ENCODE data around the gene KLK2.

The KLK2 gene

DNA sequence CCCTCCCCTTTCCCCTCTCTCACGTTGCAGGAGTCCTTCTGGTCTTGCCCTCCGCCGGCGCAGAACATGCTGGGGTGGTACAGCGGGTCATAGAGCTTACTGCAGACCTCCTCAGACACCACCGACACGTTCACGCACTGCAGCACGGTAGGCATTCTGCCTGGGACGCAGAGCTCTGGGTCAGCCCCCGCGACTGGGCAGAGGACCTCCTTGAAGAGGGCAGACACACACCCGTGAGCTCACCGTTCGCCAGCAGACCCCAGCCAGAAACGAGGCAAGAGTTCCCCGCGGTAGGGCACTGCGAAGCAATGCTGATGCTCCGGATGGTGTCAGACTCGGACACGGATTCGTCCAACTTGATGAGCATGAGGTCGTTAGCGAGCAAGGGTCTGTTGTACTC is 35.1 kb downstream of the KLK2 start:
- no peaks in the 10 kb centered on the region for H4K20me1 ChIP-seq (ENCODE audit: insufficient read depth, low read length, poor library complexity, severe bottlenecking)
- no peaks in the 10 kb centered on the region for H3K36me3 ChIP-seq (ENCODE audit: insufficient read depth, low read length)
- no peaks in the 10 kb centered on the region for H3K4me1 ChIP-seq (ENCODE audit: insufficient read depth, low read length, poor library complexity, severe bottlenecking)
- H3K4me3 ChIP-seq (ENCODE audit: low read length, poor library complexity, severe bottlenecking), result no peak overlapping the region
- H3K79me2 ChIP-seq (ENCODE audit: insufficient read depth, low read length), result no peaks in the 10 kb centered on the region
- H3K9me2 ChIP-seq (replicated peaks; ENCODE audit: low read depth, low read length), result no peaks in the 10 kb centered on the region
- TF ChIP-seq, protein P1, sequence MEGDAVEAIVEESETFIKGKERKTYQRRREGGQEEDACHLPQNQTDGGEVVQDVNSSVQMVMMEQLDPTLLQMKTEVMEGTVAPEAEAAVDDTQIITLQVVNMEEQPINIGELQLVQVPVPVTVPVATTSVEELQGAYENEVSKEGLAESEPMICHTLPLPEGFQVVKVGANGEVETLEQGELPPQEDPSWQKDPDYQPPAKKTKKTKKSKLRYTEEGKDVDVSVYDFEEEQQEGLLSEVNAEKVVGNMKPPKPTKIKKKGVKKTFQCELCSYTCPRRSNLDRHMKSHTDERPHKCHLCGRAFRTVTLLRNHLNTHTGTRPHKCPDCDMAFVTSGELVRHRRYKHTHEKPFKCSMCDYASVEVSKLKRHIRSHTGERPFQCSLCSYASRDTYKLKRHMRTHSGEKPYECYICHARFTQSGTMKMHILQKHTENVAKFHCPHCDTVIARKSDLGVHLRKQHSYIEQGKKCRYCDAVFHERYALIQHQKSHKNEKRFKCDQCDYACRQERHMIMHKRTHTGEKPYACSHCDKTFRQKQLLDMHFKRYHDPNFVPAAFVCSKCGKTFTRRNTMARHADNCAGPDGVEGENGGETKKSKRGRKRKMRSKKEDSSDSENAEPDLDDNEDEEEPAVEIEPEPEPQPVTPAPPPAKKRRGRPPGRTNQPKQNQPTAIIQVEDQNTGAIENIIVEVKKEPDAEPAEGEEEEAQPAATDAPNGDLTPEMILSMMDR (conservative IDR thresholded peaks at IDR 0.05; ENCODE audit: low read length), result no peak
- TF ChIP-seq EZH2phosphoT487 (IDR thresholded peaks at IDR 0.05; ENCODE audit: borderline replicate concordance), result no peak
- no peak overlapping the region for H3K9ac ChIP-seq (ENCODE audit: low read depth, low read length, poor library complexity, severe bottlenecking)
- H3K27me3 ChIP-seq (ENCODE audit: insufficient read depth, low read length, poor library complexity, severe bottlenecking), result no peaks in the 10 kb centered on the region
- H2AFZ ChIP-seq (ENCODE audit: low read length), result no peak overlapping the region
- H3K9me3 ChIP-seq (ENCODE audit: insufficient read depth, low read depth, low read length), result no peaks in the 10 kb centered on the region
- no peak overlapping the region for H3K4me2 ChIP-seq (ENCODE audit: low read depth, low read length, poor library complexity, severe bottlenecking)
- no peaks in the 10 kb centered on the region for H3F3A ChIP-seq (ENCODE audit: low read depth)

DNA sequence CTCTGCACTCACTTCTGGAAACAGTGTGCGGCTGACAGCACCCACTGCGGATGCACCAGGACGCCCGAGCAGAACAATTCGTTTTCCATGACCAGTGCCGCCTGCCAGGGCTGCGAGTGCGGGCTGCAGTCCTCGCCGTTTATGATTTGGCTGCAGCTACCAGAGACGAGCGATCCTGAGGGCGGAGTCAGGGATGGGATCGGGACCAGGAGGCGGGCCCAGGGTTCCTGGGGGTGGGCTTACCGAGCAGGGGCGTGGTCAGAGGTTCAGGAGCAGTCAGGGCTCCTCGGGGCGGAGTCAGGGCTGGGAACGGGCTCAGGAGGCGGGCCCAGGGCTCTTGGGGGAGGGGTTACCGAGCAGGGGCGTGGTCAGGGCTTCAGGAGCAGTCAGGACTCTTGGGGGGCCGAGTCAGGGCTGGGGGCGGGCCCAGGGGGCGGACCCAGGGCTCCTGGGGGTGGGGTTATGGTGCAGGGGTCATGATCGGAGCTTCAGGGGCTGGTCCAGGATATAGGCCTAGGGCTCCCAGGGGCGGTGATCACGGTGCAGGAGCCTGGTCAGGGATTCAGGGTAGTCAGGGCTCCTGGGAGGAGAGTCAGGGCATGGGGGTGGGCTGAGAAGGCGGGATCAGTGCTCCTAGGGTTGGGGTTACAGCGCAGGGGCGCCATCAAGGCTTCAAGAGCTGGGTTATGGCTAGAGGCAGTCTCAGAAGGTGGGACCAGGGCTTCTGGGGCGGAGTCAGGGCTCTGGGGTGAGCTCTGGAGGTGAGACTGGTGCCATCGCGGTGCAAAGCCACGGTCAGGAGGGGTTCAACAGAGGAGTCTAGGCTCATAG is 36.2 kb downstream of the KLK2 start:
- Histone ChIP-seq H3K9me2 (replicated peaks; ENCODE audit: low read depth, low read length) (no peaks in the 10 kb centered on the region), H3F3A (ENCODE audit: low read depth) (no peaks in the 10 kb centered on the region), H3K27me3 (ENCODE audit: insufficient read depth, low read length, poor library complexity, severe bottlenecking) (no peaks in the 10 kb centered on the region), H2AFZ (ENCODE audit: low read length) (no peak overlapping the region), H4K20me1 (ENCODE audit: insufficient read depth, low read length, poor library complexity, severe bottlenecking) (no peaks in the 10 kb centered on the region), H3K9me3 (ENCODE audit: insufficient read depth, low read depth, low read length) (no peaks in the 10 kb centered on the region), H3K36me3 (ENCODE audit: insufficient read depth, low read length) (no peaks in the 10 kb centered on the region), H3K4me3 (ENCODE audit: low read length, poor library complexity, severe bottlenecking) (no peak overlapping the region), H3K4me2 (ENCODE audit: low read depth, low read length, poor library complexity, severe bottlenecking) (no peak overlapping the region), H3K4me1 (ENCODE audit: insufficient read depth, low read length, poor library complexity, severe bottlenecking) (no peaks in the 10 kb centered on the region), H3K9ac (ENCODE audit: low read depth, low read length, poor library complexity, severe bottlenecking) (no peak overlapping the region), H3K79me2 (ENCODE audit: insufficient read depth, low read length) (no peaks in the 10 kb centered on the region)
- TF ChIP-seq, protein P1 (conservative IDR thresholded peaks at IDR 0.05; ENCODE audit: low read length), result no peak
- no peak for TF ChIP-seq EZH2phosphoT487 (IDR thresholded peaks at IDR 0.05; ENCODE audit: borderline replicate concordance)

DNA sequence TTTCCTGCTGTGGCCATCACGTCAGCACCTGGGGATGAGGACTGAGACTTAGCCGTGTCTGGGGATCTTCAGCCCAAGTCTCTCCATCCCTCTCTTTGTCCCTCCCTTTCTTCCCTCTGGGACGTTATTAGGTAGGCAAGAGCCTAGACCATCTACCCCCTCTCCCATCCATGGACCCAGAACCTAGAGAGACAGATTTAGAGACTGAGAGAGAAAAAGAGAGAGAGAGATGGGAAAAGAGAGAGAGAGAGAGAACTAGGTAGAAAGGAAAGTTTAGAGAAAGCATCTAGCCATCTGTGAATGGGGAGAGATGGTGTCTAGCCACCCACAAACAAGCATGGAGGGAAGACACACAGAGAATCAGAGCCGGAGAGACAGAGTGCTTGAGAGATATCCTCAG is 37.5 kb downstream of the KLK2 start:
- TF ChIP-seq, protein P1 (conservative IDR thresholded peaks at IDR 0.05; ENCODE audit: low read length), result no peak
- no peak for TF ChIP-seq EZH2phosphoT487 (IDR thresholded peaks at IDR 0.05; ENCODE audit: borderline replicate concordance)
- H3K9ac ChIP-seq (ENCODE audit: low read depth, low read length, poor library complexity, severe bottlenecking), result no peak overlapping the region
- no peak overlapping the region for H3K4me3 ChIP-seq (ENCODE audit: low read length, poor library complexity, severe bottlenecking)
- H3K4me1 ChIP-seq (ENCODE audit: insufficient read depth, low read length, poor library complexity, severe bottlenecking), result no peaks in the 10 kb centered on the region
- no peaks in the 10 kb centered on the region for H3K9me2 ChIP-seq (replicated peaks; ENCODE audit: low read depth, low read length)
- H3K27me3 ChIP-seq (ENCODE audit: insufficient read depth, low read length, poor library complexity, severe bottlenecking), result no peaks in the 10 kb centered on the region
- H2AFZ ChIP-seq (ENCODE audit: low read length), result no peak overlapping the region
- H3K79me2 ChIP-seq (ENCODE audit: insufficient read depth, low read length), result no peaks in the 10 kb centered on the region
- no peaks in the 10 kb centered on the region for H3K36me3 ChIP-seq (ENCODE audit: insufficient read depth, low read length)
- no peaks in the 10 kb centered on the region for H4K20me1 ChIP-seq (ENCODE audit: insufficient read depth, low read length, poor library complexity, severe bottlenecking)
- no peaks in the 10 kb centered on the region for H3K9me3 ChIP-seq (ENCODE audit: insufficient read depth, low read depth, low read length)
- no peak overlapping the region for H3K4me2 ChIP-seq (ENCODE audit: low read depth, low read length, poor library complexity, severe bottlenecking)
- H3F3A ChIP-seq (ENCODE audit: low read depth), result no peaks in the 10 kb centered on the region

All from Loucy (cell line).